Ishikawa (cell line): ENCODE measurements around the gene TTC36.

Experiments
- CEBPB ChIP-seq: IDR thresholded peaks from 2 replicates; pipeline ENCODE4 v1.6.1; 2012
- CREB1 ChIP-seq: IDR thresholded peaks from 2 replicates; pipeline ENCODE4 v1.6.1; 2012; ENCODE audit warnings: low read depth
- EGR1 ChIP-seq: IDR thresholded peaks from 2 replicates; pipeline ENCODE4 v1.6.1; 2012
- EP300 ChIP-seq: IDR thresholded peaks from 2 replicates; pipeline ENCODE4 v1.6.1; 2012; ENCODE audit warnings: borderline replicate concordance
- RAD21 ChIP-seq: IDR thresholded peaks from 2 replicates; pipeline ENCODE4 v1.6.1; 2012; ENCODE audit warnings: low read depth
- TAF1 ChIP-seq: IDR thresholded peaks from 2 replicates; pipeline ENCODE4 v1.6.1; 2012; ENCODE audit warnings: low read depth, mild to moderate bottlenecking
- TCF12 ChIP-seq: IDR thresholded peaks from 2 replicates; pipeline ENCODE4 v1.6.1; 2012; ENCODE audit warnings: low read depth
- TEAD4 ChIP-seq: IDR thresholded peaks from 2 replicates; pipeline ENCODE4 v1.6.1; 2012
- YY1 ChIP-seq: IDR thresholded peaks from 2 replicates; pipeline ENCODE4 v1.6.1; 2012; ENCODE audit warnings: low read depth
- TF ChIP-seq, protein P1 (sequence below): IDR thresholded peaks from 2 replicates; pipeline ENCODE4 v1.6.1; 2012; ENCODE audit warnings: low read depth, mild to moderate bottlenecking

DNA sequence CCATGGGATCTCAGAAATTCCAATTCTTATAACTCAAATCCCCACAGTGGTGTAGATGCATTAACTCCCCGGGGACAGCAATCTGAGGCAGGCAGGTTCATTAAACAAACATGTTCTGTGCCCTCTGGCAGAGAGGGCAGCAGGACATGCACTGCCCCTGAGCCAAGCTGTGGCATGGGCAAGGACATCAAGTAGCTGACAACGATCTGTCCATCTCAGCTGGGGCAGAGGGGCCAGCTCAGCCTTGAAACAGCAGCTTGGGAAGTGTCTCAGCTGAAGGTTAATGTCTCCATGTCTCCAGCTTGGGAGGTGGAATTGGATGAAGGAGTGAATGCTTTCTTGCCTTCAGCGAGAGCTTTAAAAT, 17.4 kb downstream of the TTC36 start:
- TF ChIP-seq EGR1 (no peak), YY1 (no peak), TAF1 (no peak), EP300 (no peak), CREB1 (no peak), RAD21 (no peak), TCF12 (no peak), CEBPB (no peak), TEAD4 (no peak)
- TF ChIP-seq, protein P1, sequence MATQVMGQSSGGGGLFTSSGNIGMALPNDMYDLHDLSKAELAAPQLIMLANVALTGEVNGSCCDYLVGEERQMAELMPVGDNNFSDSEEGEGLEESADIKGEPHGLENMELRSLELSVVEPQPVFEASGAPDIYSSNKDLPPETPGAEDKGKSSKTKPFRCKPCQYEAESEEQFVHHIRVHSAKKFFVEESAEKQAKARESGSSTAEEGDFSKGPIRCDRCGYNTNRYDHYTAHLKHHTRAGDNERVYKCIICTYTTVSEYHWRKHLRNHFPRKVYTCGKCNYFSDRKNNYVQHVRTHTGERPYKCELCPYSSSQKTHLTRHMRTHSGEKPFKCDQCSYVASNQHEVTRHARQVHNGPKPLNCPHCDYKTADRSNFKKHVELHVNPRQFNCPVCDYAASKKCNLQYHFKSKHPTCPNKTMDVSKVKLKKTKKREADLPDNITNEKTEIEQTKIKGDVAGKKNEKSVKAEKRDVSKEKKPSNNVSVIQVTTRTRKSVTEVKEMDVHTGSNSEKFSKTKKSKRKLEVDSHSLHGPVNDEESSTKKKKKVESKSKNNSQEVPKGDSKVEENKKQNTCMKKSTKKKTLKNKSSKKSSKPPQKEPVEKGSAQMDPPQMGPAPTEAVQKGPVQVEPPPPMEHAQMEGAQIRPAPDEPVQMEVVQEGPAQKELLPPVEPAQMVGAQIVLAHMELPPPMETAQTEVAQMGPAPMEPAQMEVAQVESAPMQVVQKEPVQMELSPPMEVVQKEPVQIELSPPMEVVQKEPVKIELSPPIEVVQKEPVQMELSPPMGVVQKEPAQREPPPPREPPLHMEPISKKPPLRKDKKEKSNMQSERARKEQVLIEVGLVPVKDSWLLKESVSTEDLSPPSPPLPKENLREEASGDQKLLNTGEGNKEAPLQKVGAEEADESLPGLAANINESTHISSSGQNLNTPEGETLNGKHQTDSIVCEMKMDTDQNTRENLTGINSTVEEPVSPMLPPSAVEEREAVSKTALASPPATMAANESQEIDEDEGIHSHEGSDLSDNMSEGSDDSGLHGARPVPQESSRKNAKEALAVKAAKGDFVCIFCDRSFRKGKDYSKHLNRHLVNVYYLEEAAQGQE: no peak
